ENCODE data around the gene HCAR2.
"Not testable (repeated sequence)": the region's sequence is repeated elsewhere in the genome, so short reads cannot be mapped to it uniquely, and the experiment has no call there.

Gene HCAR2

DNA sequence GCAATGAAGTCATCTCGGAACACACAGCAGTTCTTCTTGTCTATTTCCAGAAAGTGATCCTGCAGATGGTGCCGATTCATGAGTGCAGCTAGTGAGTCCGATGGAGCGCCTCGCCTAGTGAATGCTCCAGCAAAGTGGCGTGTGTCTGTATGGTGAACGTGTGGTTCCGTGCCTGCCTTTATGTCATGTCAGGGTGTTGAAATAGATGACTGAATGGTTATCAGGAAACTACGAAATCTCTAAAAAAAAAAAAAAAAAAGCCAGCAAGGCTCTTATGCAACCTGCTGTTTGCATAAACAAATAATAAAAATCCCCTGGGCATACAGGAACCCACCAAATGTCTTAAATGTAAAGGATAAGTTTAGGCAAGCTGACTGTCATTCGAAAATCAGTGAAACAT, 13.5 kb upstream of the HCAR2 start, which contains the start of gene HCAR3:
HCAR3 (minus strand) TSS at position 154 of the 400 bp plus-strand sequence; CDS start at position 80, 74 bp downstream.
- not testable (repeated sequence) for DNase-seq (ENCODE audit: low spot score)

GRCh38 chr12:122715211-122715610, 12.1 kb upstream of the HCAR2 start:
- DNase-seq (ENCODE audit: low spot score): not testable (repeated sequence)

DNA sequence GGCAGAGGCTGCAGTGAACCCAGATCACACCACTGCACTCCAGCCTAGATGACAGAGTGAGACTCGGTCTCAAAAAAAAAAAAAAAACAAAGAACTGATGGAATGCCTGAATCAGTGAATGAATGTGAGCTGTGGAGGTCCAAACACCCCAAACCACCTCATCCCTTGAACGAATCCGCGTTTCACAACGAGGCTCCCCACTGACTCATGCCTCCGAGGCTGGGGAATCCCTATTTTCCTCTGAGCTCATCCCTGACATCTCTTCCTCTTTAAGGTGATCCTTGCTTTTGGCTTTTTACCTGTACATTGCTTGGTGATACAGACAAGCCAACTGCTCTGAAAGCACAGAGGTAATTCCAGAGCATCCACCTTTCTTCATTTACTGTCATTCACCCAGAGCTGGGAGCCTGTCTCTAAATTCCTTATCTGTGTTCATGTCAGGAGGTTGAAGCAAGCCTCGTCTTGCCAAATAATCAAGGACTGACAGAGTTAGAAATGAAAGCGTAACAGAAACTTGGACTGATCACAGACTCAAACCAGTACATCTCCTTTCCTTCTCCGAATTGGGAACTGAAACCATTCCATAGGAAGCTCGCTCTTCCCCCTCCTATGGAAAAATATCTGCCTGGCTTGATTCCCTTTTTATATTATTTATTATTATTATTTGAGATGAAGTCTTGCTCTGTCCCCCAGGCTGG, 10.5 kb upstream of the HCAR2 start:
- DNase-seq (ENCODE audit: low spot score): not testable (repeated sequence)

- DNase-seq (ENCODE audit: low spot score): not testable (repeated sequence)
These were observed 8.1 kb upstream of the HCAR2 start for GRCh38 chr12:122711266-122711665.

GRCh38 chr12:122710341-122710740, 7.2 kb upstream of the HCAR2 start:
- DNase-seq (ENCODE audit: low spot score): not testable (repeated sequence)

GRCh38 chr12:122709287-122709686, 6.1 kb upstream of the HCAR2 start:
- DNase-seq (ENCODE audit: low spot score): not testable (repeated sequence)

DNA sequence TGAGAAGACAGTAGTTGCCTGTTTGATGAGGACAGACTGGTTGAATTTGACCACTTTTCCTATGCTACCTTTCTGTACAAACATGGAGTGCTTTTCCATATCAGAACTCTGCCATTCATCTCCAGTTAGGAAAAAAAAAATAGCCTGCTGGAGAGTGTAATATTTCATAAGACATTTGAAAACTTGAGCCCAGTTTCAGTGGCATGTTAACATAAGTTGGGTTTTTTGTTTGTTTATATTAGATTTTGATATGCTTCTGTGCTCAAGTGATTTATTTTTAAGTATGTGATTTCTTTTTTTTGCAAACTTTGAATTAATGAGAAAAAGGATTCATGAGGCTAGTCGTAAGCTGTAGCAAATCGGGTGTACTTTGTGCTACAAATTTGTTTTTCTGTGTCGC, 684 bp upstream of the HCAR2 start:
- DNase-seq (ENCODE audit: low spot score): not testable (repeated sequence)

- DNase-seq (ENCODE audit: low spot score): not testable (repeated sequence)
These were observed 1.7 kb downstream of the HCAR2 start for GRCh38 chr12:122701481-122701880.

DNA sequence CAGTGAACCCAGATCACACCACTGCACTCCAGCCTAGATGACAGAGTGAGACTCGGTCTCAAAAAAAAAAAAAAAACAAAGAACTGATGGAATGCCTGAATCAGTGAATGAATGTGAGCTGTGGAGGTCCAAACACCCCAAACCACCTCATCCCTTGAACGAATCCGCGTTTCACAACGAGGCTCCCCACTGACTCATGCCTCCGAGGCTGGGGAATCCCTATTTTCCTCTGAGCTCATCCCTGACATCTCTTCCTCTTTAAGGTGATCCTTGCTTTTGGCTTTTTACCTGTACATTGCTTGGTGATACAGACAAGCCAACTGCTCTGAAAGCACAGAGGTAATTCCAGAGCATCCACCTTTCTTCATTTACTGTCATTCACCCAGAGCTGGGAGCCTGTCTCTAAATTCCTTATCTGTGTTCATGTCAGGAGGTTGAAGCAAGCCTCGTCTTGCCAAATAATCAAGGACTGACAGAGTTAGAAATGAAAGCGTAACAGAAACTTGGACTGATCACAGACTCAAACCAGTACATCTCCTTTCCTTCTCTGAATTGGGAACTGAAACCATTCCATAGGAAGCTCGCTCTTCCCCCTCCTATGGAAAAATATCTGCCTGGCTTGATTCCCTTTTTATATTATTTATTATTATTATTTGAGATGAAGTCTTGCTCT, 3.0 kb downstream of the HCAR2 start:
- DNase-seq (ENCODE audit: low spot score): not testable (repeated sequence)

- not testable (repeated sequence) for DNase-seq (ENCODE audit: low spot score)
These were observed 6.2 kb downstream of the HCAR2 start for GRCh38 chr12:122696922-122697321.

- DNase-seq (ENCODE audit: low spot score): no peak
These were observed 11.6 kb downstream of the HCAR2 start for GRCh38 chr12:122691566-122691965.

DNA sequence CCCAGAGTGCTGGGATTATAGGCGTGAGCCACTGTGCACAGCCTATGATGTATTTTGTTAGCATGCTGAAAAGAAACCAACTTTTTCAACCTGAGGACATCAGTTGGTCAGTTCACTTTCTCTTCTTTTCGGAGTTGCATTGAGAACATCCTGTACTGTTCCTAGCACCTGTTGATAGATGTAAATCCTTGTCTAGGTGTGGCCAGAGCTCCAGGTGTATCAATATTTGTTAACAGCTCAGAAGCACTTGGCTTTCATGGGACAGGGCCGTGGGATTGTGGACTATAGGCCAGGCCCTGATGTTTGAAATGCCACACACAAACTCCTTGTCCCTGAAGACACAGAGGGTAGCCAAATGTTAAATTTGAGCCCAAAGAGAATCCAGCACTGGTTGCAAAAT, 14.9 kb downstream of the HCAR2 start:
- no peak for DNase-seq (ENCODE audit: low spot score)

GRCh38 chr12:122687086-122687485, 16.1 kb downstream of the HCAR2 start:
- DNase-seq (ENCODE audit: low spot score): no peak

GRCh38 chr12:122686538-122686937, 16.6 kb downstream of the HCAR2 start:
- DNase-seq (ENCODE audit: low spot score): no peak

DNA sequence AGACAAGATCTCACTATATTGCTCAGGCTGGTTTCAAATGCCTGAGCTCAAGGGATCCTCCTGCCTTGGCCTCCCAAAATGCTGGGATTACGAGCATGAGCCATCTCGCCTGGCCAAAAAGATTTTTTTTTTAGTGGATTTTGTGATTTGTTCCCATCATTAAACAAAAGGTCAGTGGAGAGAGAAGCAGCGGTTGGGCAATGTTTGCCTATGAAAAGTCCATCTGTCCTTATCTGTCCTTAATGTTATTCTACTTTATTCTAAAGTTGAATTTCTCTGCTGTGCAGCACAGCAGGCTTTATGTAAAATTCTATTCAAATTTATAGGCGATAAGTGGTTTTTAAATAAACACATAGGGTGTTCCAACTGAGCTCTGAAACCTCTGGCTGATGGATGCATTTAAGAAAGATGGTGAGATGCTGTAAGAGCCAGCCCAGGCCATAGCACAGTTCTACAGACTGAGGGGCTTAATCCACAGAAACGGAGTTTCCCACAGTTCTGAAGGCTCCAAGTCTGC, 18.8 kb downstream of the HCAR2 start:
- DNase-seq (ENCODE audit: low spot score): no peak

DNA sequence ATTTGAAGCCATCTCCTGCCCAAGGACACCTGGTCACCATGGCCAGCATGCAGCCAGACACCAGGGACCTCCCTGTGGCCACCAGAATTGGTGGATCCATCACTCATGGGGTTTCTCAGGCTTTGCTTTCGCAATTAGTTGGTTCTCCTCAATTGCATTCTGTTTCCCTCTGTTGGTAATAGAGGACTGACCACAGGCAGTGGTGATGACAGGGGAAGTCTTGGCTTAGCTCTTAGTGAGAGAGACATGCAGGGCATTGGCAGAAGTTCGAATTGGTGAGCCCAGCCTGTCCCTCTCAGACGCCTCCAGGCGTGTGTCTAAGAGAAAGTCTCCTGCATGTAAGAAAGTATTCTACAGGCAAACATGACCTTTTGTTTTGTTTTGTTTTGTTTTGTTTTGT, 21.3 kb downstream of the HCAR2 start:
- DNase-seq (ENCODE audit: low spot score): no peak

- not testable (repeated sequence) for DNase-seq (ENCODE audit: low spot score)
These were observed 22.2 kb downstream of the HCAR2 start for GRCh38 chr12:122680989-122681388.

DNA sequence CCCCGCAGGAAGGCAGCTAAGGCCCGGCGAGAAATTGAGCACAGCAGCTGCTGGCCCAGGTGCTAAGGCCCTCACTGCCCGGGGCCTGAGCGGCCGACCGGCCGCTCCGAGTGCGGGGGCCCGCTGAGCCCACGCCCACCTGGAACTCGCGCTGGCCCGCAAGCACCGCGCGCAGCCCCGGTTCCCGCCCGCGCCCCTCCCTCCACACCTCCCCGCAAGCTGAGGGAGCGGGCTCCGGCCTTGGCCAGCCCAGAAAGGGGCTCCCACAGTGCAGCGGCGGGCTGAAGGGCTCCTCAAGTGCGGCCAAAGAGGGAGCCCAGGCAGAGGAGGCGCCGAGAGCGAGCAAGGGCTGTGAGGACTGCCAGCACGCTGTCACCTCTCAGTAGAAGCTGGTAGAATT, 26.4 kb downstream of the HCAR2 start:
- DNase-seq (ENCODE audit: low spot score): not testable (repeated sequence)

GRCh38 chr12:122676015-122676414, 27.1 kb downstream of the HCAR2 start:
- not testable (repeated sequence) for DNase-seq (ENCODE audit: low spot score)

DNA sequence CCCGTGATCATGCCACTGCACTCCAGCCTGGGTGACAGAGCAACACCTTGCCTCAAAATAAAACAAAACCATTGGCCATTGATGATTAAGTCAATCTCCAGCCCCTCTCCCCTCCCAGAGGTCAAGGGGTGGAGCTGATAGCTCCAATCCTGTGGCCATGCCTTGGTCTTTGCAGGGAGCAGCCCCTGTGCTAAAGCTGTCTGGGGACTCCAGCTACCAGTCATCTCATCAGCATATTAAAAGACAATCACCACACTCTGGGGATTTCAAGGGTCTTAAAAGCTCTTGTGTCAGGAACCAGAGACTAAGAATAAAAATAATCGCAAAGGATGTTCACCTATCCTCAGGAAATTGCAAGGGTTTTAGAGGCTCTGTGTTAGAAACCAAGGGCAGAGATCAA, 30.6 kb downstream of the HCAR2 start:
- DNase-seq (ENCODE audit: low spot score): no peak

- no peak for DNase-seq (ENCODE audit: low spot score)
These were observed 33.6 kb downstream of the HCAR2 start for GRCh38 chr12:122669397-122670070.

- no peak for DNase-seq (ENCODE audit: low spot score)
These were observed 34.9 kb downstream of the HCAR2 start for GRCh38 chr12:122668268-122668667.

DNA sequence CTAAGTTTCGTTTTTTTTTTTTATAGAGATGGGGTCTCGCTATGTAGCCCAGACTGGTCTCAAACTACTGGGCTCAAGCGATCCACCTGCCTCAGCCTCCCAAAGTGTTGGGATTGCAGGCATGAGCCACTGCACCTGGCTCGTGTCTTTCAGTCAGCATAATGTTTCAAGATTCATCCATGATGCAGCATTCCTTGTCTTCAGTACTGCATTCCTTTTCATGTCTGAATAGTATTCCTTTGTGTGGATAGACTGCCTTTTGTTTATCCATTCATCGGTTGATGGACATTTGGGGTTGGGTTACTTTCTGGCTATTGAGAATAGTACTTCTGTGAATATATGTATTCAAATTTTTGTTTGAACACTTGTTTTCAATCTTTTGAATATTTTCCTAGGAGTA, 37.4 kb downstream of the HCAR2 start:
- no peak for DNase-seq (ENCODE audit: low spot score)
